DMS53 treated with DMSO at 0.1 percent for 48 hours (cell line): ENCODE results near the gene NACA.
"Not testable (repeated sequence)": the region's sequence is repeated elsewhere in the genome, so short reads cannot be mapped to it uniquely, and the experiment has no call there.

Experiments used
- DNase-seq: peaks from one replicate; lab custom pipeline; 2025; ENCODE audit not compliant: unreplicated experiment; lab: John Stamatoyannopoulos, UW

NACA gene

GRCh38 chr12:56725723-56726102 is 614 bp upstream of the NACA start:
- peak; percentile 50 for DNase-seq

- DNase-seq = no peak
Observed at GRCh38 chr12:56724701-56724971, 463 bp downstream of the NACA start.

GRCh38 chr12:56723889-56724700 is 1.0 kb downstream of the NACA start:
- no peak for DNase-seq

- no peak for DNase-seq
Observed at GRCh38 chr12:56723352-56723751, 1.7 kb downstream of the NACA start.

- DNase-seq = no peak
Observed at GRCh38 chr12:56722832-56723231, 2.3 kb downstream of the NACA start.

GRCh38 chr12:56721721-56722120 is 3.4 kb downstream of the NACA start:
- no peak for DNase-seq

- no peak for DNase-seq
Observed at GRCh38 chr12:56721216-56721615, 3.9 kb downstream of the NACA start.

GRCh38 chr12:56720731-56721151 is 4.4 kb downstream of the NACA start:
- DNase-seq = no peak

- DNase-seq = no peak
Observed at GRCh38 chr12:56719056-56719455, 6.0 kb downstream of the NACA start.

- no peak for DNase-seq
Observed at GRCh38 chr12:56718636-56719035, 6.5 kb downstream of the NACA start.

- DNase-seq = no peak
Observed at GRCh38 chr12:56718149-56718548, 7.0 kb downstream of the NACA start.

- DNase-seq = no peak
Observed at GRCh38 chr12:56716933-56717880, 7.9 kb downstream of the NACA start.

- no peak for DNase-seq
Observed at GRCh38 chr12:56716458-56716857, 8.6 kb downstream of the NACA start.

- no peak for DNase-seq
Observed at GRCh38 chr12:56715798-56716197, 9.3 kb downstream of the NACA start.

GRCh38 chr12:56714431-56714929 is 10.6 kb downstream of the NACA start:
- DNase-seq = no peak

- no peak for DNase-seq
Observed at GRCh38 chr12:56713345-56713744, 11.8 kb downstream of the NACA start.

- DNase-seq = no peak
Observed at GRCh38 chr12:56709759-56710376, 15.2 kb downstream of the NACA start.

- DNase-seq = not testable (repeated sequence)
Observed at GRCh38 chr12:56704522-56704921, 20.6 kb downstream of the NACA start.

- no peak for DNase-seq
Observed at GRCh38 chr12:56699020-56699661, 26.0 kb downstream of the NACA start.

GRCh38 chr12:56695327-56696101 is 29.6 kb downstream of the NACA start:
- no peak for DNase-seq
